Embryonic facial prominence (tissue), 1 donor: ENCODE results near the gene CNPPD1.

ENCODE experiments used
- DNase-seq: peaks from one replicate; pipeline ENCODE4 v3.0.0-alpha.2; 2016; ENCODE audit errors: extremely low spot score

The CNPPD1 gene

GRCh38 chr2:219122202-219122980 is 54.3 kb downstream of the CNPPD1 start:
- no peak for DNase-seq
